ENCODE data around the gene VSNL1.

Gene VSNL1

GRCh38 chr2:17683981-17684380, 143.5 kb downstream of the VSNL1 start:
- H3K9me3 Mint-ChIP-seq = no peaks in the 10 kb centered on the region
- H3K36me3 Mint-ChIP-seq (ENCODE audit: low read depth) = peaks cover 30% of the 10 kb centered on the region
- no peak overlapping the region for H3K27ac Mint-ChIP-seq
- no peak overlapping the region for H3K4me3 Mint-ChIP-seq
- no peaks in the 10 kb centered on the region for H3K27me3 Mint-ChIP-seq (ENCODE audit: low read depth)
- H3K4me1 Mint-ChIP-seq (ENCODE audit: low read depth) = peaks cover 2% of the 10 kb centered on the region

GRCh38 chr2:17688600-17688999, 148.1 kb downstream of the VSNL1 start:
- Mint-ChIP-seq H3K4me1 (ENCODE audit: low read depth) (no peaks in the 10 kb centered on the region), H3K9me3 (no peaks in the 10 kb centered on the region), H3K27ac (no peak overlapping the region), H3K36me3 (ENCODE audit: low read depth) (peaks cover 32% of the 10 kb centered on the region), H3K4me3 (no peak overlapping the region), H3K27me3 (ENCODE audit: low read depth) (no peaks in the 10 kb centered on the region)

GRCh38 chr2:17689010-17689409, 148.5 kb downstream of the VSNL1 start:
- no peak overlapping the region for H3K27ac Mint-ChIP-seq
- H3K36me3 Mint-ChIP-seq (ENCODE audit: low read depth) = peaks cover 34% of the 10 kb centered on the region
- no peaks in the 10 kb centered on the region for H3K27me3 Mint-ChIP-seq (ENCODE audit: low read depth)
- H3K9me3 Mint-ChIP-seq = no peaks in the 10 kb centered on the region
- H3K4me1 Mint-ChIP-seq (ENCODE audit: low read depth) = no peaks in the 10 kb centered on the region
- H3K4me3 Mint-ChIP-seq = no peak overlapping the region

- Mint-ChIP-seq H3K27ac (no peak overlapping the region), H3K9me3 (no peaks in the 10 kb centered on the region), H3K4me3 (no peak overlapping the region), H3K27me3 (ENCODE audit: low read depth) (no peaks in the 10 kb centered on the region), H3K36me3 (ENCODE audit: low read depth) (peaks cover 36% of the 10 kb centered on the region), H3K4me1 (ENCODE audit: low read depth) (no peaks in the 10 kb centered on the region)
Measured at GRCh38 chr2:17690776-17691175, 150.3 kb downstream of the VSNL1 start.

Data from T-helper 1 cell treated with Interleukin-12 subunit alpha and Interleukin-12 subunit beta and Interleukin-4 antibody, amounts not matched to agents 30 μg/mL and 1 μg/mL, for 36 hours (primary cell).